ENCODE measurements around the gene OTULINL. TPM values are rescaled to one million over a fixed set of nuclear protein-coding genes. Genes with fewer than 3 reads are reported as not detected.

The OTULINL gene
- total RNA-seq, 6 experiments from 2014 or later, result 9.3 to 25.7 (median 21.7) TPM

DNA sequence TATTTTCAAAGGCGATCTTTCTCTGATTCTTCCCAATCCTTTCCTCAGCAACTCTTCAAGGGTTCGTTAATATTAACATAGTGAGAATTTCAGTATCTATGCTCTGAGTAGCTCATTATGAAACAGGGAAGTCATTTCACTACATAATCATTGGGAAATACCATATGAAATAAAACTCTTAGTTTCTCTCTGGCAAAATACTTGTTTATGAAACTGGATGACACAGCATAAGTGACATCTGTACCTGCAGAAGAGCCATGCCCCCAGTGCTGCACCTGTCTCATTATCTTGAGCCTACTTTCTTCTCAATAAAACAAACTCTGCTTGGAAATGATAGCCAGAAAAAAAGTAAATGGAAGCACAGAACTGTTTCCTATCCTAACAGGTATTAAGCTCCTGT lies 49.1 kb downstream of the OTULINL start:
- H3K9me3 Mint-ChIP-seq, result no peaks in the 10 kb centered on the region
- TF ChIP-seq, protein P1, sequence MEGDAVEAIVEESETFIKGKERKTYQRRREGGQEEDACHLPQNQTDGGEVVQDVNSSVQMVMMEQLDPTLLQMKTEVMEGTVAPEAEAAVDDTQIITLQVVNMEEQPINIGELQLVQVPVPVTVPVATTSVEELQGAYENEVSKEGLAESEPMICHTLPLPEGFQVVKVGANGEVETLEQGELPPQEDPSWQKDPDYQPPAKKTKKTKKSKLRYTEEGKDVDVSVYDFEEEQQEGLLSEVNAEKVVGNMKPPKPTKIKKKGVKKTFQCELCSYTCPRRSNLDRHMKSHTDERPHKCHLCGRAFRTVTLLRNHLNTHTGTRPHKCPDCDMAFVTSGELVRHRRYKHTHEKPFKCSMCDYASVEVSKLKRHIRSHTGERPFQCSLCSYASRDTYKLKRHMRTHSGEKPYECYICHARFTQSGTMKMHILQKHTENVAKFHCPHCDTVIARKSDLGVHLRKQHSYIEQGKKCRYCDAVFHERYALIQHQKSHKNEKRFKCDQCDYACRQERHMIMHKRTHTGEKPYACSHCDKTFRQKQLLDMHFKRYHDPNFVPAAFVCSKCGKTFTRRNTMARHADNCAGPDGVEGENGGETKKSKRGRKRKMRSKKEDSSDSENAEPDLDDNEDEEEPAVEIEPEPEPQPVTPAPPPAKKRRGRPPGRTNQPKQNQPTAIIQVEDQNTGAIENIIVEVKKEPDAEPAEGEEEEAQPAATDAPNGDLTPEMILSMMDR (IDR thresholded peaks at IDR 0.05), result no peak
- peaks cover 15% of the 10 kb centered on the region for H3K27me3 Mint-ChIP-seq (ENCODE audit: insufficient read depth)
- no peaks in the 10 kb centered on the region for H3K36me3 Mint-ChIP-seq (ENCODE audit: low read depth)
- no peak for DNase-seq
- H3K27ac Mint-ChIP-seq, result no peak overlapping the region
- no peaks in the 10 kb centered on the region for H3K4me1 Mint-ChIP-seq (ENCODE audit: low read depth)
- no peak overlapping the region for H3K4me3 Mint-ChIP-seq

DNA sequence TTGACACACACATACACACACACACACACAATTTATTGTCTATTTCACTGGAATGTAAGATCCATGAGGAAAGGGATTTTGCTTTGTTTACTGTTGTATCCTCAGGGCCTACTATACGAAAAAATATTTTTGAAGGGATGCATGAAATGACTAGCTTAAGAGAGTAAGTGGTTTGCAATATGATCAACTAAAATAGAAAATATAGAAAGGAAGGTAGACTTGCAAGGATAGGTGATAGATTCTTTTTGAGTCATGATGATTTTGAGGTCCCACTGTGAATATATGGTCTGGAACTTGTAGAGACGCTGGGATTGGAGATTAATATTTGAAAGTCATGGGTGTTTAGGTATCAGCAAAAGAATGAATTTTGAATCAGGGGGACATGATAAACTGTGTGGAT lies 54.1 kb downstream of the OTULINL start:
- Mint-ChIP-seq H3K9me3 (no peaks in the 10 kb centered on the region), H3K4me3 (no peak overlapping the region), H3K4me1 (ENCODE audit: low read depth) (no peaks in the 10 kb centered on the region), H3K27me3 (ENCODE audit: insufficient read depth) (peaks cover 35% of the 10 kb centered on the region), H3K36me3 (ENCODE audit: low read depth) (no peaks in the 10 kb centered on the region), H3K27ac (no peak overlapping the region)
- TF ChIP-seq, protein P1 (IDR thresholded peaks at IDR 0.05), result no peak
- no peak for DNase-seq

- no peak overlapping the region for H3K27ac Mint-ChIP-seq
- no peak overlapping the region for H3K4me3 Mint-ChIP-seq
- TF ChIP-seq, protein P1 (IDR thresholded peaks at IDR 0.05), result no peak
- no peak for DNase-seq
- H3K4me1 Mint-ChIP-seq (ENCODE audit: low read depth), result no peaks in the 10 kb centered on the region; the same call in 1 of the 2 replicates
- no peaks in the 10 kb centered on the region for H3K9me3 Mint-ChIP-seq
- H3K27me3 Mint-ChIP-seq (ENCODE audit: insufficient read depth), result peaks cover 41% of the 10 kb centered on the region
- no peaks in the 10 kb centered on the region for H3K36me3 Mint-ChIP-seq (ENCODE audit: low read depth)
These were observed 59.2 kb downstream of the OTULINL start for GRCh38 chr5:14640765-14641164.

DNA sequence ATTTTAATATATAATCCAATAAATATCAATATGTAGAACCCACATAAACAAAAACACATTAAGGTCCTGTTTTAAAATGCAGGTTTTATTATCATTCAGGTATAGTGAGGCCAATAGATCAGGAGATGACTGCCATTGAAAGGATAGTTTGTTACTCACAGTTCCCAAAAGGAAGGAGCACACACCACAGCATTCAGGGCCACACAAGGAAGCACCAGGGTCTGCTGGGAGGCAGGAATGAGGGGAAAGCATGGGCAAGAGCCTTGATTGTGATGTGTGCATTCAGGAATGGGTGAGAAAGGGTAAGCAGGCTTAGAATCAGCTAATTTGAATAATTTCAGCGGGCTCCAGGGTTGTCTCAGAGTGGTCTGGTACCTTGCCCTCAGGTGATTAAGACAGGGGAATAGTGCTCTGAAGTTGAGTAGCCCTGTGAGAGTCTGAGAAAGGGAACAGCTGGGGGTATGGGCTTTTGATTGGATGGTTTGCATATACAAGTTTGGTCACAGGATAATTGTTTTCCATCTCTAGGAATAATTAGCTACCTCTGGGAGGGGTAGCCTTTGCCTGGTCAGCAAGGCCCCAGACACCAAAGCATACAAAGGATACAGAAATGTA lies 63.1 kb downstream of the OTULINL start:
- Mint-ChIP-seq H3K4me1 (ENCODE audit: low read depth) (no peaks in the 10 kb centered on the region; the same call in 1 of the 2 replicates), H3K9me3 (no peaks in the 10 kb centered on the region), H3K4me3 (no peak overlapping the region), H3K36me3 (ENCODE audit: low read depth) (no peaks in the 10 kb centered on the region), H3K27ac (no peak overlapping the region), H3K27me3 (ENCODE audit: insufficient read depth) (peaks cover 28% of the 10 kb centered on the region)
- TF ChIP-seq, protein P1 (IDR thresholded peaks at IDR 0.05), result no peak
- DNase-seq, result no peak

DNA sequence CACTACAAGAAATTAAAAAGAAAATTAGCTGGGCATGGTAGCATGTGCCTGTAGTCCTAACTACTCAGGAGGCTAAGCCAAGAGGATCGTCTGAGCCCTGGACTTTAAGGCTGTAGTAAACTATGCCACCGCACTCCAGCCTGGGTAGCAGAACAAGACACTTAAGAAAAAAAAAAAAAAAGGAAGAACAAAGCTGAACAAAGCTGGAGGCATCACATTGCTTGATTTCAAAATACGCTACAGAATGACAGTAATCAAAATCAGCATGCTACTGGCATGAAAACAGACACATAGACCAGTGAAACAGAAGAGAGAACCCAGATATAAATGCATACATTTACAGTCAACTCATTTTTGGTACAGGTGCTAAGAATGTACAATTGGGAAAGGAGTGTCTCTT lies 68.5 kb downstream of the OTULINL start:
- DNase-seq, result no peak
- peaks cover 24% of the 10 kb centered on the region for H3K27me3 Mint-ChIP-seq (ENCODE audit: insufficient read depth)
- TF ChIP-seq, protein P1 (IDR thresholded peaks at IDR 0.05), result no peak
- H3K9me3 Mint-ChIP-seq, result no peaks in the 10 kb centered on the region
- H3K4me1 Mint-ChIP-seq (ENCODE audit: low read depth), result no peaks in the 10 kb centered on the region; the same call in 1 of the 2 replicates
- H3K4me3 Mint-ChIP-seq, result no peak overlapping the region
- H3K27ac Mint-ChIP-seq, result no peak overlapping the region
- no peaks in the 10 kb centered on the region for H3K36me3 Mint-ChIP-seq (ENCODE audit: low read depth)

Data from HFFc6 (cell line).